Stimulated activated CD8-positive, alpha-beta memory T cell treated with anti-CD3 and anti-CD28 coated beads, Interleukin-4, amount 100 ng/mL, for 1 hour (primary cell): Measurements from ENCODE around the gene RNF144B.

Source experiments
- DNase-seq, 2 donors: peaks; one replicate each; pipeline ENCODE4 v3.0.0-alpha.2; 2020; ENCODE audit warnings: low read depth in 2 of 2, low spot score in 1 of 2

Gene RNF144B

DNA sequence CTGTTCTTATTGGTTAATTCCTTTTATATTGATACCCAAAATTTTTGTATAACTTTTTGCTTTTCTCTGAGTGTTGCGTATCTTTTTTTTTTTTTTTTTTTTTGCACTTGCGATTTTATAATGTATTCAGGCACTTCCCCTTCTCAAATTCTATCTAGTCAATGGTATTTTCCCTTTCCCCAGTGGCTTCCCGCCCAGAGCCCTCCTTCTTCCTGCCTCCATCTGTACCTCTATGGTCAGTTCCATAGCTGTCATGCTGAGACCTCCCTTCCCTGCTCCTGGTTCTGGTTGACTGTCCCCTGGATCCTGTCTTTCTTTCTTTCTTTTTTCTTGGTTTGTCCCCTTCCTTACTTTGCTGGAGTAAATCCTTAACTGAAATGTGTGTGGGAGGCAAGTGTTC, 94.7 kb downstream of the RNF144B start:
- DNase-seq = no peak

DNA sequence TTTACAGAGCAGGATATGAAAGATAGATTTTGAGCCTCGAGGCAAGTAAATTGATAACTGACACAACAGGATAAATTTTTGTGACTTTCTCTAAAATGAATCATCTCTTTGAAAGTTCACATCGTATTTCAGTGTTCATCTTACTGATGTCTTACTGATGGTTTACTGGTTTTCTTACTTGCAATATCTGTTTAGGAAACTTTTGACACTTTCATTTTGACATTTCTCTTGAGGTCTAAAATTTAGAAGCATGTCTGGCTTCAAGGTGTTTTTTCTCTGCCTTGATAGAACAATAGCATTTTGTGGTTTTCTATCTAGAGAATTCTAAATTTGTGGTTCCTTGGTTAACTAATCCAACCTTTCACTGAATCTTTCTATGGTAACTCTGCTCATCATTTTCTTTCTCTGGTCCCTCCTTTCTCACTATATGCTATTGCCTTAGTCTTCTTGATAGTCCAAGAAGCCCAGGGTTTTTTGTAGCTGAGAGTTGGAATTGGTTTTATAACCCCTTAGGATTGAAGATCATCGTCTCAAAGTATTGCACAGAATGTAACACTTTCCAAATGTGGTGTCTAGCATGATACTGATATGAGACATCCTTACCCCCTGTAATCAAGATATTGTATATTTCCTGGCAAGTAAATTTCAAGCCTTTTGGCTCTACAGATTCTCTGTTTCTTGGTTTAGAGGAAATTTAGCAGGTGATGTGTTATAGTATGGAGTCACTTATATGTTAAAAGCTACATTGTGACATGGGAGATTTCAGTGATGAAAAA, 98.7 kb downstream of the RNF144B start:
- DNase-seq = no peak

DNA sequence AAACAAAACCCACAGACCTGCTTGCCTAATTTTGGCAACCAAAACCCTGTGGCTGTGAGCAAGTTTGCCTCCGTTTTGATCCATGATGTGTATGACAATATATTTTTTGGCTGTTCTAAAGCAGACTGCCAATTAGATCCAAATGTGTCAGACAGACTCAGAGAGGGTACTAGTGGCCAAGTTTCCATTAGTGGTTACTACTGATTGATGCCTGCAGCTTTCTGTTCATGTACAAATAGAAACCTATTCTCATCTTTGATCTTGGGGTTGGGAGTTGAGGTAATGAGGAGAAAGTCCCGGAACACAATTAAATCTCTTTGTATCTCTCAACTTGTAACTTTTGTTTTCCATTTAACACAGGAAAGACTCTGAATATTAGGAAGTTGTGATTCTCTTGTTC, 100.9 kb downstream of the RNF144B start:
- no peak for DNase-seq

DNA sequence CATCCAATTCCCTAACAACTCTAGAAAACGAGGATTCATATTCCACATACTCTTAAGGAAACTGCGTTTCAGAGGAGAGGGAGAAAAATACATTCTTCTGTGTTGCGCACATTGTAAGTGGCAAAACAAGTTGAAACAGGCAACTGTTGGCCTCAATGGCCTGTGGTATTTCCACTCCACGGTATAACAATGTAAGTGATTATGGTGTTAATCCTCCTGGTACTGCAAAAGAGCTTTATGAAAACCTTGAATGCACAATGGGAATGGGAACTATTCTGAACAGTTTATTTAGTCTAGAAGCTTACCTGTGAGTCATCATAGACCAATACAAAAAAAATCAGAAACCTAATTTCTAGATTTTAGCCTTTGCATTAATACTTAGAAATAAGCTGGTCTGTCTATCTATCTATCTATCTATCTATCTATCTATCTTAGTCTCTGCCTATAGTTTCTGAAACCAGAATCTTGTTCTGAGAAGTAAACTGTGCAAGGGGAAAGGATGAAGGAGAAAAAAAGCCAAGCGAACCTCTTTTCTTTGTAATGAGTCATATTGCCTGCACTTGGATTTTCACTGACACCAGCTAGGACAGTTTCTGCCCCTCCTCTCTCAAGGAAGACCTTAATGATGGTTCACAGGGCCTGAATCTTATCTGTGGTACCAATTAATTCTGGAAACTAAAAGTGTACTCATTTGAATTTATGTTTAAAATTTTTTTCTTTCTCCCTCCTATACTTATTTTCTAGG, 101.5 kb downstream of the RNF144B start:
- DNase-seq = no peak

GRCh38 chr6:18489335-18489734, 102.2 kb downstream of the RNF144B start:
- DNase-seq = no peak

DNA sequence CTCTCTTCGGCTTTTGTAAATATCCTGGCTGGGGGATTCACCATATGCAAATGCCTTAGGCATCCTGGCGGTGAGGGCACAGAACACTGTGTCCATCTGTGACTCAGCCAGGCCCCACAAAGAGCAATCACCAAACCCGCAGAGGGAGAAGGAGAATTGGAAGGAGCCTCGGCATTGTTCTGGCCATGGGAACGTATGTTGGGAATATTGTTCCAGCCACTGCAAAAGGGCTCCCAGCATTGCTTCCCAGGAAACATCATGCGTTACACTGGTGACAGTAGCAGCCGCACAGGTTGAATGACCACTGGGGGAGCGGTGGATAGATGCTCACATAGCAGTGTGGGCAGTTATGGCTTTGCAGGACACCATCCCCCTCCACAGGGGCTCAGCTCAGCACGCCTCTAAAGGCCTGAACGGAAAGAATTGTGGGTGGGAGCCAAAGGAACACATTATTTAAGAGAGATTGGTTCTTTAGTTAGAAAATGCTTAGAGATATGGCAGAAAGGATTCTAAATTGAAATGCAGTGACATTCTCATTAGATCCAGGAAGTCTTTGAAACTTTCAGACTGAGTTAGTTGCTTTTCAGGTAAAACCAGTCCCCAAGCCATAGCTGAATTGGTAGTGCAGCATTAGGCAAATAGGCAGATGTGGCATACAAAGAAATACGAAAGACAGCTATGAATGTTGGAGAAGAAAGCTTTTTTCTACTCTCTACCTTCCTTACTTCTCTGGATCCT, 104.3 kb downstream of the RNF144B start:
- no peak for DNase-seq

GRCh38 chr6:18492972-18493371, 105.8 kb downstream of the RNF144B start:
- DNase-seq = no peak

GRCh38 chr6:18493382-18493891, 106.3 kb downstream of the RNF144B start:
- no peak for DNase-seq

GRCh38 chr6:18493925-18494324, 106.8 kb downstream of the RNF144B start:
- no peak for DNase-seq

DNA sequence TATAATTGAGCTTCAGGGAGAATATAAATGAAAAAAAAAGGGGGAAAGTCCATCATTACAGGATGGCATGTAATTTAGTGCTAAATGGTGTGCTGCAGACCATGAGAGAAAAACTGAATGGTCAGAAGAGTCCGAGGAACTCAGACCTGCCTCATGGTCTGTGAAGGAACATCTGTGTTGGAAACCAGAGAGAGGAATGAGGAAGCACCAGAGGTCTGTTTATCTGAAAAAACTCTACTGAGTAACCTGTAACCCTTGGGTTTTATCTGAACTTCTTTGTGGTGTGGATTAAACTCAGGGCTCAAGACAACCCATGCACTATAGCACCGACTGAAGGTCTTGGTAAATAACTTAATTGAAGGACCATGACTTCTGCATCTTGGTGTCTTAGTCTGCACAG, 108.1 kb downstream of the RNF144B start:
- no peak for DNase-seq

- DNase-seq = no peak
Observed at GRCh38 chr6:18496462-18496861, 109.3 kb downstream of the RNF144B start.

DNA sequence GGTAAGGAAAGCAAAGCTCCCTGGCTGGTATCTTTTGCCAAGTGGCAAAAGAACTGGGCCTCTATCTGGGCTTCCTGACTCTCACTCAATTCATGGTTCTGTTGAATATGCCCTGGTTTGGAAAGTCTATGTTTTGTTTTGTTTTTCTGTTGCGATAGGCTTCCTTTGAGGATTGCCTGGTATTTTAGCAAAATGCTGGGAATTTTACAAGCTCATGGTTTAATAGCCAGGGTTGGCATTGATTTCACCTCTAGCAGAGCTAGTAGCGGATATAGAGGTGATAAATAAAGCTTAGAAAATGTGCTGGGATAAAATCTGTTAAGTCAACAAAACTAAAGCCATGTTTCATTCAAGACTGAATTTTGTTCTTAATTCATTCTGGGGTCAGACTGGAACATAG, 109.9 kb downstream of the RNF144B start:
- DNase-seq = no peak

- DNase-seq = no peak
Observed at GRCh38 chr6:18498408-18498807, 111.3 kb downstream of the RNF144B start.

- DNase-seq = no peak
Observed at GRCh38 chr6:18500921-18501662, 113.9 kb downstream of the RNF144B start.

DNA sequence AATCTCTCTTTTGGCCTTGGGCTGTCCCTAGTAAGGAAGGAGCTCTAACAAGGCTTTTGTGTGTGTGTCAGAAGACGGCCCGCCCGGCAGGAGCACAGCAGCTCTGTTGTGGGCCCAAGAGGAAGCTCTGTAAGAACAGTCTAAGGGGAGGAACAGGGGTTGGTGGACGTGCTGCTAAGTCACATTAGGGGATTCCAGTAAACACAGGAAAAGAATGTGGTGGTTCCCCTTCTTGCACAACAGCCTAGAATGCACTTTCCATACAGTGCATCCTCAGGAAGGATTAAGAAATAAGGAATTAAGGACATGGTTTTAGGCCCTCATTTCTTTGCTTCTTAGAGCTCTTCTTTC, 114.5 kb downstream of the RNF144B start:
- DNase-seq = no peak

GRCh38 chr6:18503206-18503592, 116.0 kb downstream of the RNF144B start:
- DNase-seq = no peak

GRCh38 chr6:18503593-18504231, 116.6 kb downstream of the RNF144B start:
- DNase-seq = no peak

DNA sequence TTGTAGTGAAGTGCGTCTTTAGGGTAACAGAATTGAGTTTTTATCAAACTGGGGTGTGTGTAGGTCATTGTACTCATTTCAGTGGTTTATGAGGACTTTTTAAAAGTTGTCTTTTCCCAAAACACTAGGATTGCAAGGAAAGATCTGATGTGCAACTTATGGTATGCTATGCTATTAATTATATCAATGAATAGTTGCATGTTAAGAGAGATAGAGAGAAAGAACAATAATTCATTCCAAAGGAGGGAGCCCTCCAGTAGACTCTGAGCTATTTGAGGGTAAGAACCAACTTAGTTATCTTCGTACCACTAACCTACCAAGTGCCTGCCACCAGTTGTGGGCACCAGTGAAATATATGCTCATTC, 117.1 kb downstream of the RNF144B start:
- DNase-seq = no peak

DNA sequence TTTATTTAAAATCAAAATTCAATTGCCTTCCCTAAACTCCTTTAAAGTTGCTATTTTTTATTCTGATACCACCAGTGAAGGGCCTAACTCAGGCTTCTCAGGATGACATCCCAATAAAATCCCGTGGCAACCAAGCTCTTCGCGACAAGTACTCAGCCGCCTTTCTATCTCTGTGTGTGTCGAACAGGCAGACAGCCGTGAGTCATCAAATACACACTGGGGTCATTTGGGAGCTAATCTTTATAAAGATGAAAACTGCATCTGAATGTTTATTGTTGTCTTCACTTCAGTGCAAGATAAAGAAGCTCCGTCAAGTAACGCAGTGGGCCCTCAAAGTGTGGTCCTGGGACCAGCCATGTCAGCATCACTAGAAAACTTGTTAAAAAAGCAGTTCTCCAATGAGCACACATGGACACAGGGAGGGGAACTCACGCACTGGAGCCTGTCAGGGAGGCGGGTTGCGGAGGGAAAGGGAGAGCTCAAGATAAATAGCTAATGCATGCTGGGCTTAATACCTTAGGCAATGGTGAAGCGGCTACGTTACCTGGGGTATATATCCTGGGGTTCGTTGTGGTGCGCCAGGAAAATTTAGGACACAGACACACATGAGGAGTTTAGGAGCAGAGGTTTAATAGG, 119.3 kb downstream of the RNF144B start:
- no peak for DNase-seq

DNA sequence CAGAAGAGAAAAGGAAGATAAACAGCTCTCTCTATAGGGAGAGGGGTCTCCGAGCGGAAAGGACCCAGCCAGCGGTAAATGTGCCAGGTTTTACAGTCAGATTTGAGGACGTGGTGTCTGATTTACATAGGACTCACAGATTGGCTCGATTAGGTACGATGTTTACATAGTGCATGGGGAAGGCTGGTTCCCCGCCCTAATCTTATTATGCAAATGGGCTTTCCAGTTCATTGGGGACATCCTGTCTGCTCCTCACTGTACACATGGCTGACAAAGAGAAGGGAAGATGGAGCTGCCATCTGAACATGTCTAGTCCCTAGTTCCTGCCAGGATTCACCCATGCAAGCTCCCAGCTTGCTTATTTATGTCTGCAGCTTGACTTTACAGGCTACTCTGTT, 119.9 kb downstream of the RNF144B start:
- DNase-seq = no peak
